Bronchial epithelial cell (primary cell): ENCODE data around the gene COL4A4. TPM values are rescaled to one million over a fixed set of nuclear protein-coding genes. Genes with fewer than 3 reads are reported as not detected.

Experiments used
- DNase-seq: peaks from one replicate; pipeline ENCODE4 v3.0.0-alpha.2; 2010; ENCODE audit warnings: low read depth
- FAIRE-seq: peaks from 2 replicates; lab custom pipeline; 2011; peaks lifted over from hg19 to GRCh38; lab: Jason Lieb, UNC
- H3K27me3 ChIP-seq: 2 replicates; pipeline ENCODE4 v1.5.1; 2011; ENCODE audit warnings: low read length; ENCODE audit not compliant: control insufficient read depth, insufficient read depth
- H3K36me3 ChIP-seq: 2 replicates; pipeline ENCODE4 v1.5.1; 2011; ENCODE audit warnings: low read length; ENCODE audit not compliant: control insufficient read depth, insufficient read depth
- H3K4me3 ChIP-seq: 2 replicates; pipeline ENCODE4 v1.5.1; 2011; ENCODE audit warnings: mild to moderate bottlenecking, low read depth, low read length, control low read depth
- total RNA-seq: library from RNA; depleted of rRNA; stranded (reverse); fragments of >200 nt; gene quantifications from 2 replicates; pipeline ENCODE4 v1.2.1, GENCODE V29; 2014
- TF ChIP-seq, protein P1 (sequence below): IDR thresholded peaks from 2 replicates; pipeline ENCODE4 v1.5.1; 2011; ENCODE audit warnings: mild to moderate bottlenecking, moderate library complexity, low read length, control low read depth, inconsistent platforms; ENCODE audit not compliant: insufficient read depth, severe bottlenecking

COL4A4 gene
- total RNA-seq, 1 donor from 2014 or later, result under 0.01 TPM

DNA sequence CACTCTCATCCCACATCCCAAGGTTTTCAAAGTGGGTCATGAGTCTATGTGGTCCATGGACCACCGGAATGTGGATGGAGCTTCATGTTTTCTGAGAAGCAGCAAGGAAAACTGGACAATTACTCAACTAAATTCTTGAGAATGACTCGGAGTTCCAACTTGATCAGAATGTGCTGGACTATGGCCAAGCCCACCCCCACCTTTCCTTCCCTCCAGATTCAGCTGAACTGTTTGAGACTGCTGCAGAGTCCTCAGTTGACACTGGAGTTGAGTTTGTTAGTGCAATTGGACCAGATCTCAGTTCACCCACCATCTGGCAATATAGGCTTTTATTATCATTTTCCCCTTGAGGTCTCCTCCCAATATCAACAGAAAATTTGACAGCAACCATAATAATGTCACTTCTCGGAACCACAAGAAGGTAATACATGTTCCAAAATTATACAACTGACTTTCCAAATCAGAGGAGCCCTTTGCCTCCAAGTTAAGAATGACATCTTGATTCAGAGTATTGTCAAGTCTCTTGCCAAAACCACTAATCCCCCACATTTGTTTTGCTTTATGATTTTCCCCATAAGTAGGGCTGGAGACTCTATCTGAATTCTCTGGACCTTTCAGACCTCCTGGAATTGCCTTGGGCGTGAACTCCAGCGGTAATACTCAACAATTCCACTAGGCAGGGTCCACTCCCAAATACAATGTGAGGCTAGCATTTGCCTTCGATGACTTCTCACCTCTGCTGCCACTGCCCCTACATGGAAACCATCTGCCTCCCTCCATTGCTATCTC, 8.8 kb downstream of the COL4A4 start:
- TF ChIP-seq, protein P1, sequence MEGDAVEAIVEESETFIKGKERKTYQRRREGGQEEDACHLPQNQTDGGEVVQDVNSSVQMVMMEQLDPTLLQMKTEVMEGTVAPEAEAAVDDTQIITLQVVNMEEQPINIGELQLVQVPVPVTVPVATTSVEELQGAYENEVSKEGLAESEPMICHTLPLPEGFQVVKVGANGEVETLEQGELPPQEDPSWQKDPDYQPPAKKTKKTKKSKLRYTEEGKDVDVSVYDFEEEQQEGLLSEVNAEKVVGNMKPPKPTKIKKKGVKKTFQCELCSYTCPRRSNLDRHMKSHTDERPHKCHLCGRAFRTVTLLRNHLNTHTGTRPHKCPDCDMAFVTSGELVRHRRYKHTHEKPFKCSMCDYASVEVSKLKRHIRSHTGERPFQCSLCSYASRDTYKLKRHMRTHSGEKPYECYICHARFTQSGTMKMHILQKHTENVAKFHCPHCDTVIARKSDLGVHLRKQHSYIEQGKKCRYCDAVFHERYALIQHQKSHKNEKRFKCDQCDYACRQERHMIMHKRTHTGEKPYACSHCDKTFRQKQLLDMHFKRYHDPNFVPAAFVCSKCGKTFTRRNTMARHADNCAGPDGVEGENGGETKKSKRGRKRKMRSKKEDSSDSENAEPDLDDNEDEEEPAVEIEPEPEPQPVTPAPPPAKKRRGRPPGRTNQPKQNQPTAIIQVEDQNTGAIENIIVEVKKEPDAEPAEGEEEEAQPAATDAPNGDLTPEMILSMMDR, result no peak
- H3K4me3 ChIP-seq, result no peak overlapping the region
- no peaks in the 10 kb centered on the region for H3K36me3 ChIP-seq
- FAIRE-seq, result no peak
- H3K27me3 ChIP-seq, result no peaks in the 10 kb centered on the region
- DNase-seq, result peak; percentile 42

DNA sequence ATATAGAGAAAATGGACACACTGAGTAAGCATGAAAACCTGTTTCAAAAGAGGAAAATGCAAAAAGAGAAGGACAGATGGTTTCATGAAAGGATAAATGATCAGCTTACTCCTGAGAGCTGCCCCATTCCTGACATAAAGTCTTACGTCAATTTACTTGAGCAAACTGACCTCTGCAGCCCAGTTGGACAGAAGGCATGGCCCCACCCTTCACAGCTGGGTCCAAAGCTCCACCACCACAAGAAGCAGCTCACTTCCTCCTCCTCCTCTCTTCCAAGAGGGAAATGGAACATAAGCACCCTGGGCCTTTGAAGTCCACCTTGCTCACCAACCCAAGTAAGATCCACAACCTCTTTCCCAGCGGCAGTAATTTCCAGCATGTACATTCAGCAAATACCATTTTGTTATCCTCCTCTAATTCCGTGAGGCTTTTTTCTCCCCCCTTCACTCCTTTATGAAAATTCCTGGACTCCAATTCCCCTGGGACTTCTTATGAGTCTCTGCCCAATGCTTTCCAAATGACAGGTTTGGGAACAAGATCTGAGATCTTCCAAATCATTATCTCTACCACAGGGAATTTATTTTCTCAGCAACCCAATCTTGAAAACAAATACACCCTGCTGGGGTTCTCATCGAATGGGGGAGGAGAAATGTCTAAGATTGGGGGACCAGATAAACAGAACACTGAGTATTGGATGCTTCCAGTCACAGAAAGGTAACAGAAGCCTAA, 10.1 kb downstream of the COL4A4 start:
- no peaks in the 10 kb centered on the region for H3K27me3 ChIP-seq
- DNase-seq, result no peak
- no peaks in the 10 kb centered on the region for H3K36me3 ChIP-seq
- no peak for FAIRE-seq
- H3K4me3 ChIP-seq, result no peak overlapping the region
- TF ChIP-seq, protein P1, result no peak

DNA sequence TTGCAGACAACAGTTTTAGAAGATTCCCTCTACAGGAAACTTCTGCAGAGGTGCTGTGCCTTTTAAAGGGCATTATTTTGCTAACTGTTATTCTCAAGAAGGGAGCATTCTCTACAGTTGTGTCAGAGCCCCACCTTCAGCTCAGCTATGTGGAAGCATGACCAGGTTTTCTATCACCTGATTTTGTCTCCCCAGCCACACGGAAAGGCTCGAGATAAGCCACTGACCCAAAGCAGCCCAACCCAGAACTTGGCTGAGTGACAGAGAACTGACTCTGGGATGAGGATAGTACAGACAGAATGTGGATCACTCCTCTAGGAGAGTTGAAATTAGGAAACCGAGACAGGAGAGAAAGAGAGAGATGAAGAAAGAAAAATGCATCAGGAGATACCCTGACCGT, 10.7 kb downstream of the COL4A4 start:
- no peaks in the 10 kb centered on the region for H3K27me3 ChIP-seq
- H3K4me3 ChIP-seq, result no peak overlapping the region
- H3K36me3 ChIP-seq, result no peaks in the 10 kb centered on the region
- DNase-seq (peak; percentile 55), FAIRE-seq (no peak)
- TF ChIP-seq, protein P1, result no peak

DNA sequence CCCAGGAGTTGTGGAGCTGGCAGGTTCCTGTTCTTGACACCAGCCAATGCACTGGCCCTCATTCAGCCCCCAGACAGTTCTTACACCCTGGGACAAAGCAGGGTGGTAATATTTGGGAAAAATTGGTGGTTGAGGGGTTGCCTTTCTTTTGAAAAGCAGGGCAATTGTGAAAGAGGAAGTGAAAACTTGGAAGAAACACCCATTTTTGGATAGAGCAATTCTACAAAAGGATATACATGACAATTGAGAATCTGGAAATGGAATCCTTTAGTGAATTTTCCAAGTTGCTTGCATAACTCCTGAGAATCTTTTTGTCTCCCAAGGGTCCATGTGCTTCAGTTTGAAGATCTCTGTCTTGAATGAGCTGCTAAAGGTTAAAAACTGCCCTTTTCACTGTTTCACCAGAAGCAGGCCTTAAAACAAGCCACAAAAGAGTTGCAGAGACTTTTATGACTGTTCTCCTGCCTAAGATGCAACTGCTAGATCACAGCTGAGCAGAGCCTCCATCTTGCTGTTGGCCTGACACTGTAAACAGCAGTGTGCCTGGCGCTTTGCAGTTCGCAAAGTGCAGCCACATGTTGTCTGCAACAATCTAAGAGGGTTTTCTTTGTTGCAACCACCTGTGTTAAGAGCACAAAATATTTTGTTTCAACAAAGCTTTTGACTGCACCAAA, 11.8 kb downstream of the COL4A4 start:
- DNase-seq (no peak), FAIRE-seq (no peak)
- TF ChIP-seq, protein P1, result no peak
- Histone ChIP-seq H3K36me3 (no peaks in the 10 kb centered on the region), H3K27me3 (no peaks in the 10 kb centered on the region), H3K4me3 (no peak overlapping the region)

DNA sequence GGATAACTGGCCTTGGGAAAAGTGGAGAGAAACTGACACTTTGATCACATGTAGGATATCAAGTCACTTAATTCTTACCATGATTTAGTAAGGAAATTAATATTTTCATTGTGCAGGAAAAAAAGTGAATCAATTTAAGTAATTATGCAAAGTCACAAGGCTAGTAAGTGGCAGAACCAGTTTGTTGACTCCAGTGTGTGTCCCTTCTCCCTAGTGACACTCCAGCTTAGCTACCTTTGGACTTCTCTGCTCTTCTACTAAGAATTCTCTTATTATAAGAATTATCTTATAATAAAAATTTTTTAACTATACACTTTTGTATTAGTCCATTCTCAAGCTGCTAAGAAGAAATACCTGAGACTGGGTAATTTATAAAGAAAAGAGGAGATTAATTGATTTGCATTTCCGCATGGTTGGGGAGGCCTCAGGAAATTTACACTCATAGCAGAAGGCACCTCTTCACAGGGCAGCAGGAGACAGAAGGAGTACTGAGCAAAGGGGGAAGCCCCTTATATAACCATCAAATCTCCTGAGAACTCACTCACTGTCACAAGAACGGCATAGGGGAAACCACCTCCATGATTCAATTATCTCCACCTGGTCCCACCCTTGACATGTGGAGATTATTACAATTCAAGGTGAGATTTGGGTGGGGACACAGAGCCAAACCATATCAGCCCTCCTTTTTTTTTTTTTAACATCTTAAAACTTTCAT, 13.6 kb downstream of the COL4A4 start:
- TF ChIP-seq, protein P1, result no peak
- FAIRE-seq (no peak), DNase-seq (no peak)
- Histone ChIP-seq H3K36me3 (no peaks in the 10 kb centered on the region), H3K4me3 (no peak overlapping the region), H3K27me3 (no peaks in the 10 kb centered on the region)
